NCI-H345 treated with DMSO at 0.1 percent for 48 hours (cell line): ENCODE results near the gene MTMR12.
"Not testable (repeated sequence)": the region's sequence is repeated elsewhere in the genome, so short reads cannot be mapped to it uniquely, and the experiment has no call there.

Experiments used
- DNase-seq: peaks from one replicate; lab custom pipeline; 2025; ENCODE audit not compliant: unreplicated experiment; lab: John Stamatoyannopoulos, UW

Gene MTMR12

GRCh38 chr5:32299059-32299677 lies 13.6 kb downstream of the MTMR12 start:
- no peak for DNase-seq

- no peak for DNase-seq
Observed at GRCh38 chr5:32298059-32298415, 14.7 kb downstream of the MTMR12 start.

DNA sequence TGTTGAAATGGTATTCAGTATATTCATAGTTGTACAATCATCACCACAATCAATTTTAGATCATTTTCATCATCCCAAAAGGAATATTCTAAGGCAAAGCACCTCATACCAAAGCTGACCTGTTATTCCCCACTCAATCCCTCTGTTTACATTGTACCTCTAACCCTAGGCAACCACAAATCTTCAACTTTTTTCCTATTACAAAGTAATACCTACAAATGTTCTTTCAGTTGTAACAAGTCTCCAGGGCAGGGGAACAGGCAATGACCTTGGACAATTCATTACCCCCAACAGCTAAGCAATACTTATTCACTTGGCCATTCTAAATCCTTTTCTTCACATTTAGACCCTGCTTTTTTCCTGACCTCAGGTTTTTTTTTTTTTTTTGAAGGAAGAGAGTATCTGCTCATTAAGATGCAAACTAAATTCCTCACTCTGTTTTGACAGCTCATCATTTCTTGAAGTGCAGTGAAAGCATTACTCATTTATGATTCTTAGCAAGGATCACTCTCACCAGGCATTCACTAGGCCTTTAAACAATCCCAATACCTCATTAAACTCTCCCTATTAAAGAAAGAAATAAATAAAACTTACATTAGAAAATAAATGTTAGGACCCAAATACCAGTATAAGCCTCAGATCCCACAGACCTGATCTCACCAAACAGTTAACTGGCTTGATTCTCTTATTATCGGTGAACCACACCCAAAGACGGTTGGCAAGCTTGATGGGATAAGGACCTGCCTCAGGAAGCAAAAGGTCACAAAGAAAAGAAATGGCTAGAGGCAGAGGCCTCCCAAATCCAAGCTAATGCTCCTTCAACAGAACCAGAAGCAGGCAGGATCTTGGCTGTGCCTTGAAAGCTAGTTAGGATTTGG lies 15.3 kb downstream of the MTMR12 start:
- no peak for DNase-seq

DNA sequence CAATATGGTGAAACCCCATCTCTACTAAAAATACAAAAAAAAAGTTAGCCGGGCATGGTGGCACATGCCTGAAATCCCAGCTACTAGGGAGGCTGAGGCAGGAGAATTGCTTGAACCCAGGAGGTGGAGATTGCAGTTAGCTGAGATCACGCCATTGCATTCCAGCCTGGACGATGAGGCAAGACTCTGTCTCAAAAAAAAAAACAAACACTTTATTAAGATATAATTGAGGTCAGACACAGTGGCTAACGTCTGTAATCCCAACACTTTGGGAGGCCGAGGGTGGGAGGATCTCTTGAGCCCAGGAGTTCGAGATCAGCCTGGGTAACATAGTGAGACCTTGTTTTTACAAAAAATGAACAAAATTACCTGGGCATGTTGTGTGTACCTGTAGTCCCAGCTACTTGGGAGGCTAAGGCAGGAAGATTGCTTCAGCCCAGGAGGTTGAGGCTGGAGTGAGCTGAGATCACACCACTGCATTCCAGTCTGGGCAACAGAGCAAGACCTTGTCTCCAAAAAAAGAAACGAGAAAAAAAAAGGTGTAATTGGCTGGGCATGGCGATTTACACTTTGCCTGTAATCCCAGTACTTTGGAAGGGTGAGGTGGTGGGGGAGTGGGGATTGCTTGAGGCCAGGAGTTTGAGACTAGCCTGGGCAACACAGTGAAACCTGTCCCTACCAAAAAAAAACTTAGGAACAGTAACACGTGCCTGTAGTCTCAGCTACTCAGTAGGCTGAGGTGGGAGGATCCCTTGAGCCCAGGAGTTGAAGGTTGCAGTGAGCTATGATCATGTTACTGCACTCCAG lies 16.6 kb downstream of the MTMR12 start:
- not testable (repeated sequence) for DNase-seq

DNA sequence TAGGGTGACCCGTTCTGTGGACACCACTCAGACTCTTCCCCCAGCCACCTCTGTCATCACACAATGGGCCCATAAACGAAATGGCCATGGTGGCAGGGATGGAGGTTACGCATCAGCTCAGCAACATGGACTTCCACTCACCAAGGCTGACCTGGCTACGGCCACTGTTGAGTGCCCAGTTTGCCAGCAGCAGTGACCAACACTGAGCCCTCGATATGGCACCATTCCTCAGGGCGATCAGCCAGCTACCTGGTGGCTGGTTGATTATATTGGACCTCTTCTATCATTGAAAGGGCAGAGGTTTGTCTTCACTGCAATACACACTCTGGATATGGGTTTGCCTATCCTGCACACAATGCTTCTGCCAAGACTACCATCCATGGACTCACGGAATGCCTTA lies 21.1 kb downstream of the MTMR12 start:
- no peak for DNase-seq

DNA sequence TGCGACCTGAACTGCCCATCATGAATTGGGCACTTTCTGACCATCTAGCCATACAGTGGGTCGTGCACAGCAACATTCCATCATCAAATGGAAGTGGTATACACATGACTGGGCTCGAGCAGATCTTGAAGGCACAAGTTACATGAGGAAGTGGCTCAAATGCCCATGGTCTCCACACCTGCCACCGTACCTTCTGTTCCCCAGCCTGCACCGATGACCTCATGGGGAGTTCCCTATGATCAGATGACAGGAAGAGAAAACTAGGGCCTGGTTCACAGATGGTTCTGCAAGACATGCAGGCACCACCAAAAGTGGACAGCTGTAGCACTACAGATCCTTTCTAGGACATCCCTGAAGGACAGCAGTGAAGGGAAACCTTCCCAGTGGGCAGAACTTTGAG lies 21.8 kb downstream of the MTMR12 start:
- no peak for DNase-seq

DNA sequence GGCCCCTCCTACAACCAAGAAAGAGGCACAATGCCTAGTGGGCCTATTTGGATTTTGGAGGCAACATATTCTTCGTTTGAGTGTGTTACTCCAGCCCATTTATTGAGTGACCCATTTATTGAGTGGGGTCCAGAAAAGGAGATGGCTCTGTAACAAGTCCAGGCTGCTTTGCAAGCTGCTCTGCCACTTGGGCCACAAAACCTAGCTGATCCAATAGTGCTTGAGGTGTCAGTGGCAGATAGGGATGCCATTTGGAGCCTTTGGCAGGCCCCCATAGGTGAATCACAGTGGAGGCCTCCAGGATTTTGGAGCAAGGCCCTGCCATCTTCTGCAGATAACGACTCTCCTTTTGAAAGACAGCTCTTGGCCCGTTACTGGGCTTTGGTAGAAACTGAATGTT lies 22.2 kb downstream of the MTMR12 start:
- DNase-seq, result not testable (repeated sequence)

GRCh38 chr5:32289986-32290385 lies 22.8 kb downstream of the MTMR12 start:
- not testable (repeated sequence) for DNase-seq

GRCh38 chr5:32288135-32288534 lies 24.6 kb downstream of the MTMR12 start:
- not testable (repeated sequence) for DNase-seq

GRCh38 chr5:32287525-32287924 lies 25.2 kb downstream of the MTMR12 start:
- DNase-seq, result not testable (repeated sequence)

GRCh38 chr5:32285510-32286138 lies 27.1 kb downstream of the MTMR12 start:
- DNase-seq, result no peak

GRCh38 chr5:32283539-32284377 lies 29.0 kb downstream of the MTMR12 start:
- no peak for DNase-seq

DNA sequence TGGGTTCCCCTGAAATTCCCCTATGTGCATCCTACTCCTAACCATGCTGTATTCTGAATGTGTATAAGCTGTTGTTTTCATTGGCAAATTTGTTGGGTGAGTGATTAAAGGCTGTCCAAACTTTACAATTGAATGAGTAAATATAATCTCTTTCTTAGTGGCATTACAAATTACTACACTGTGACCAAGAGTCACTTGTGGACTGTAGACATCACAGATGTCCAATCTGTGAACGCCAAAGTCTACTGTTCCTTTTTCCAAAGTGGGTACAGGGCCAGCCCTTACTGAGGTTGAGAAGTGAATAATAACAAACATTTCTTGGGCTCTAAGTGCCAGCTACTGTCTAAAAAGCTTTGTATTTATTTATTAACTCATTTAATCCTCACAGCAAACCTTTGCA lies 29.7 kb downstream of the MTMR12 start:
- no peak for DNase-seq

GRCh38 chr5:32282633-32283032 lies 30.1 kb downstream of the MTMR12 start:
- no peak for DNase-seq

GRCh38 chr5:32281378-32282133 lies 31.2 kb downstream of the MTMR12 start:
- DNase-seq, result not testable (repeated sequence)

GRCh38 chr5:32280656-32281081 lies 32.1 kb downstream of the MTMR12 start:
- no peak for DNase-seq

DNA sequence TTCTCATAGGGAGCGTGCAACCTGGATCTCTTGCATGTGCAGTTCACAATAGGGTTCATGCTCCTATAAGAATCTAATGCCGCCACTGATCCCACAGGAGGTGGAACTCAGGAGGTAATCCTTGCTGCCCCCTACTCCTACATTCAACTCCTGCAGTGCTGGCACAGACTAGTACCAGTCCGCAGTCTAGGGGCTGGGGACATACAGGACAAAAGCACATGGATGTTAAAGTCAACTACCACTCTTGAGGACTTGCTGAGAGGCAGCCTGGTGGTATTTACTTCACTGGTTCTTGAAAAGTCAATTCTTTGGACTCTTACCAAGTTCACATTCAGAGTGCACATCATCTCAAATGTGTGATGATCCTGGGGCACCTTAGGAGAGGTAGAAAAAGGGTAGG lies 33.0 kb downstream of the MTMR12 start:
- DNase-seq, result no peak

DNA sequence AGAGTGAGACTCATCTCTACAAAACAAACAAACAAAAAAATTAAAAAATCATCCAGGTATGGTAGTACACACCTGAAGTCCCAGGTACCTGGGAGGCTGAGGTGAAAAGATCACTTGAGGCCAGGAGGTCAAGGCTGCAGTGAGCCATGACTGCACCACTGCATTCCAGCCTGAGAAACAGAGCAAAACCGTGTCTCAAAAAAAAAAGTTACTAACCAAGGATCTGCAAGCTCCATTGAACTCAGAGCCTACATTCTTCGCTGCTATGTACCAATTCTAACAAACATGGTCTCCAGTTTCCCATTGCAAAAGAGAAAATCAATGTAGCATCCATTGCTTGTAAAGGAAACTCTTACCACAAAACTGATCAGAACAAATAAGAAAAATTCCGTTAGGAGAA lies 33.5 kb downstream of the MTMR12 start:
- no peak for DNase-seq

DNA sequence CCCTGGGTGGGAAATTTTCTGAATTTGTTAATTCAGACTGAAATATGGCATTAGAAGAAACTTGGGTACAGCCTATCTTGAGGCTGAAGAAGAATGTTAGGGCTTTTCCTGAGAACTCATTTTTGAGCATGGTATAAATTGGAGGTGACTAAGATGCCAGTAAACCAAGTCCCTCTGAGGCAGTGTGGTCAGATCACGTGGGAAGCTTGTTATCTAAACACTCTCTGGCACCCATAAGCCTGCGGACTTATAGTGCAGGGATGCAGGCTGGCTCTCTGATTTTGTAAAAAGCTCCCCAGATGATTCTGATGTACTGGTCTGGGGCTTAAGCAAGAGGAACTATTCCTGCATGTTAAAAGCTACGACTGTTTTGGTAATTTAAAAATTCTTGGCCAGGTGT lies 34.3 kb downstream of the MTMR12 start:
- no peak for DNase-seq

DNA sequence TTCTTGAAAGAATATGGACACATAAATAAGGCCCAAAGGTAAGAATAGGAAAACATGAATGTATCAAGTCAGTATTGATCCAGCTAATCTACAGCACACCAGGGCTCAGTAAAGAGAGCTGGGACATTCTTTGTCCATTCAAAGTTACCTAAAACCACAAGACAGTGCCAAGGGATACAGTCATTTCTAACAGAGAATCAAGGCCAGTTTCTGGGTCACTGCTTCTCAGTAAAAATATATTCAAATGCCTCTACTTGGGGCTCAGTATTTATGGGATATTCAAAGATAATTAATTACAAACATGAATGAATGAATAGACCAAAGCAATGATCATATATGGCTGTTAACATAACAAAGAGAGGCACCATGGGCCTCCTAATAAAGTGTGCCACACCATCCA lies 34.9 kb downstream of the MTMR12 start:
- DNase-seq, result no peak
